Measurements from ENCODE around the gene RCVRN. TPM values are rescaled to one million over a fixed set of nuclear protein-coding genes. Genes with fewer than 3 reads are reported as not detected.

Gene RCVRN
- total RNA-seq, 1 experiment from 2014 or later, result not detected

DNA sequence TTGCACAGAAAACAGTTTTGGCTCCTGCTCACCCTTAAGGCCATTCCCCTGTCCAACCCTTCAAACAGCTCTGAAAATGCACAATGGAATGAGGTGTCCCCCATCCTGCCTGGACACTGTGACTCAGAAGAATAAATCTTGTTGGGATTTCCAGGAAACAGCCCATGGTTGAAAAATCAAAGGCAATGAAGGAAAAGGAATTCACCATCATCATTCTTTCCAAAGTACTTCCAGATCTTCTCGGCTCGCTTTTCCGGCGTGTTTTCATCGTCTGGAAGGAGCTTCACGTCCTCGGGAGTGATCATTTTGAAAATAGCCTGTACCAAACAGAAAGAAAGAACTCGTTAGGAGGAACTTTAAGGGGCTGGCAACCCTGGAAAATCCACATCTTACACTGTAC is 4.3 kb downstream of the RCVRN start:
- BruUV-seq (replicated peaks), result no TSS peak
- ATAC-seq, result no peak
- no peak for DNase-seq (ENCODE audit: low read depth, low spot score)

DNA sequence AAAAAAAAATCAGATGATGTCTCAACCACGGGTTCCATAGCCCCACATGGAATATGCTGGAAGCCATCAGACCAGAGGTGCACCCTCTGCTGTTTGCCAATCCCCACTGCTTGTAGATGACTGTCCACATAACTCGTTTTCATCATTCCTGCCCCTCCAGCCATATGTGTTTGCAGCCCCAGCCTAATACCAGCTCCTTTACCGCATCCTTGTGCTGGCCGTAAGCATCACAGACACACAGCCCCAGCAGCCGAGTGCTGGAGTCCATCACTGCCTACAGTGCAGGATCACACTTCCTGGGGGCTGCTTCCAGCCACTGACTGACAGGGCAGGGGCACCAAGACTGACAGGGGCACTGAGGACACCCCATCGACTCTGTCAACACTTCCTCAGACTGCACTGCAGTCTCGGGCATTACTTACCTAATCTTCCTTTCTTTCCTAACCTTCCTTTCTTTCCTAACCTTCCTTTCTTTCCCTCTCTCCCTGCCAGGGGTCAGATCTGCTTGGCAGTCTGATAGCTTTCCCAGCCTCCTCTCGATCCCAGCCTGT is 5.0 kb downstream of the RCVRN start:
- POLR2A ChIA-PET, result no interaction called here
- no peaks in the 10 kb centered on the region for H3K4me1 ChIP-seq (ENCODE audit: control insufficient read depth, insufficient read depth, low read length)
- in situ Hi-C loops (cut with HindIII; ENCODE audit: low pct_unique_long_range_greater_than_20kb, low sequenced_read_pairs), result no loop called here
- DNase-seq (ENCODE audit: low read depth, low spot score) (no peak), ATAC-seq (no peak)
- no peak overlapping the region for H3K27ac ChIP-seq (ENCODE audit: low read length)
- no peak overlapping the region for H3K4me3 ChIP-seq (ENCODE audit: low read depth in 2 of 2, low read length in 2 of 2)
- no peaks in the 10 kb centered on the region for H3K27me3 ChIP-seq (ENCODE audit: control insufficient read depth, insufficient read depth, low read length)
- CTCF ChIA-PET, result no interaction called here
- intact Hi-C loops (cut with micrococcal nuclease; ENCODE audit: unreplicated experiment), result no loop called here
- no peaks in the 10 kb centered on the region for H3K36me3 ChIP-seq (ENCODE audit: control insufficient read depth, insufficient read depth, low read length)
- TF ChIP-seq TCF7L2 (IDR thresholded peaks at IDR 0.05; ENCODE audit: low read depth, low read length) (no peak), SIN3A (IDR thresholded peaks at IDR 0.05; ENCODE audit: borderline replicate concordance, insufficient read depth, low read depth, low read length) (no peak), POLR2AphosphoS5 (IDR thresholded peaks at IDR 0.05; ENCODE audit: low read depth, low read length) (no peak), REST (IDR thresholded peaks at IDR 0.05; ENCODE audit: insufficient read depth in 1 of 2, low read depth in 2 of 2, low read length in 1 of 2) (no peak), CTCF (IDR thresholded peaks at IDR 0.05) (no peak)
- H3K9me3 ChIP-seq (ENCODE audit: control insufficient read depth, insufficient read depth, low read depth, low read length), result no peaks in the 10 kb centered on the region
- no TSS peak for BruUV-seq (replicated peaks)

More for the DNA sequence above, 4.3 kb downstream of the RCVRN start:
- Histone ChIP-seq H3K36me3 (ENCODE audit: control insufficient read depth, insufficient read depth, low read length) (no peaks in the 10 kb centered on the region), H3K9me3 (ENCODE audit: control insufficient read depth, insufficient read depth, low read depth, low read length) (no peaks in the 10 kb centered on the region), H3K27me3 (ENCODE audit: control insufficient read depth, insufficient read depth, low read length) (no peaks in the 10 kb centered on the region), H3K27ac (ENCODE audit: low read length) (no peak overlapping the region), H3K4me3 (ENCODE audit: low read depth in 2 of 2, low read length in 2 of 2) (no peak overlapping the region), H3K4me1 (ENCODE audit: control insufficient read depth, insufficient read depth, low read length) (no peaks in the 10 kb centered on the region)
- TF ChIP-seq CTCF (IDR thresholded peaks at IDR 0.05) (no peak), SIN3A (IDR thresholded peaks at IDR 0.05; ENCODE audit: borderline replicate concordance, insufficient read depth, low read depth, low read length) (no peak), POLR2AphosphoS5 (IDR thresholded peaks at IDR 0.05; ENCODE audit: low read depth, low read length) (no peak), REST (IDR thresholded peaks at IDR 0.05; ENCODE audit: insufficient read depth in 1 of 2, low read depth in 2 of 2, low read length in 1 of 2) (no peak), TCF7L2 (IDR thresholded peaks at IDR 0.05; ENCODE audit: low read depth, low read length) (no peak)
- POLR2A ChIA-PET, result no interaction called here
- CTCF ChIA-PET, result no interaction called here
- intact Hi-C loops (cut with micrococcal nuclease; ENCODE audit: unreplicated experiment) (no loop called here), in situ Hi-C loops (cut with HindIII; ENCODE audit: low pct_unique_long_range_greater_than_20kb, low sequenced_read_pairs) (no loop called here)

Data from Panc1 (cell line).